BJ (cell line): ENCODE measurements around the gene ARL5C. TPM values are rescaled to one million over a fixed set of nuclear protein-coding genes. Genes with fewer than 3 reads are reported as not detected.

Experiments
- CTCF ChIA-PET: fragments of 350-600 bp; formaldehyde crosslinking; extraction: SDS; loops from one replicate; lab custom pipeline; 2021; ENCODE audit warnings: antibody characterized with exemption, inconsistent platforms; lab: Yijun Ruan, JAX
- POLR2A ChIA-PET: fragments of 300-600 bp; sonication (Branson Sonifier 250); formaldehyde crosslinking; extraction: SDS; loops from one replicate; lab custom pipeline; 2021; ENCODE audit warnings: antibody characterized with exemption; lab: Charles Lee
- DNase-seq: peaks from one replicate; pipeline ENCODE4 v3.0.0-alpha.2; 2011; ENCODE audit warnings: low read depth
- H3K27me3 ChIP-seq: 2 replicates; pipeline ENCODE4 v1.6.0; 2011; ENCODE audit warnings: low read length; ENCODE audit not compliant: control insufficient read depth, insufficient read depth
- H3K36me3 ChIP-seq: 2 replicates; pipeline ENCODE4 v1.5.1; 2011; ENCODE audit warnings: low read length; ENCODE audit not compliant: control insufficient read depth, insufficient read depth
- H3K4me3 ChIP-seq: 2 replicates; pipeline ENCODE4 v1.5.1; 2011; ENCODE audit warnings: low read depth, mild to moderate bottlenecking, control low read depth, low read length
- polyA plus RNA-seq: library from polyadenylated mRNA; depleted of rRNA; stranded (reverse); fragments of >200 nt; gene quantifications from 2 replicates; pipeline ENCODE4 v1.2.3, GENCODE V29; 2011
- TF ChIP-seq, protein P1 (sequence below): IDR thresholded peaks from 2 replicates; pipeline ENCODE4 v1.5.1; 2011; ENCODE audit warnings: low read depth, mild to moderate bottlenecking, control low read depth, inconsistent platforms, low read length, moderate library complexity; ENCODE audit not compliant: insufficient read depth

The ARL5C gene
- polyA plus RNA-seq, 1 experiment: not detected

DNA sequence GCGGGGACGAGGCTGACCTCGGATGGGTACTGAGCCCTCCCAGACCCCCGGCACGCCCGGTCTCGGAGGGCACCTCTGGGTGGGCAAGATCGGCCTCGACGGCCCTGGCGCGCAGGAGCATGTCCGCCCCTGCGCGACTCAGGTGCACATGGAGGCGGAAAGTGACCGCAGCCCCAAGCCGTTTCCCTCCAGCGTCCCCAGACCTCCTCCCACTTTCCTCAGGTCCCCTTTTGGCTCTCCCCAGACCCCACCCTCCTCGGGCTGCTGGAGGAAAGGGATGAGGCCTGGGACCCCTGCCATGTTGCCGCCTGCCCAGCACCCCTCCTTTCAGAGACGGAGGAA, 44.1 kb upstream of the ARL5C start:
- TF ChIP-seq, protein P1, sequence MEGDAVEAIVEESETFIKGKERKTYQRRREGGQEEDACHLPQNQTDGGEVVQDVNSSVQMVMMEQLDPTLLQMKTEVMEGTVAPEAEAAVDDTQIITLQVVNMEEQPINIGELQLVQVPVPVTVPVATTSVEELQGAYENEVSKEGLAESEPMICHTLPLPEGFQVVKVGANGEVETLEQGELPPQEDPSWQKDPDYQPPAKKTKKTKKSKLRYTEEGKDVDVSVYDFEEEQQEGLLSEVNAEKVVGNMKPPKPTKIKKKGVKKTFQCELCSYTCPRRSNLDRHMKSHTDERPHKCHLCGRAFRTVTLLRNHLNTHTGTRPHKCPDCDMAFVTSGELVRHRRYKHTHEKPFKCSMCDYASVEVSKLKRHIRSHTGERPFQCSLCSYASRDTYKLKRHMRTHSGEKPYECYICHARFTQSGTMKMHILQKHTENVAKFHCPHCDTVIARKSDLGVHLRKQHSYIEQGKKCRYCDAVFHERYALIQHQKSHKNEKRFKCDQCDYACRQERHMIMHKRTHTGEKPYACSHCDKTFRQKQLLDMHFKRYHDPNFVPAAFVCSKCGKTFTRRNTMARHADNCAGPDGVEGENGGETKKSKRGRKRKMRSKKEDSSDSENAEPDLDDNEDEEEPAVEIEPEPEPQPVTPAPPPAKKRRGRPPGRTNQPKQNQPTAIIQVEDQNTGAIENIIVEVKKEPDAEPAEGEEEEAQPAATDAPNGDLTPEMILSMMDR: no peak
- peak overlapping the region; percentile 36 for H3K4me3 ChIP-seq
- ChIA-PET POLR2A (interaction anchor here (1.8 kb wide), 1 partner anchor 10 kb away, joined by 6 read pairs; the partner anchor contains the start of gene RPL19), CTCF (interaction anchor here (2.7 to 21.2 kb wide), 2 partner anchors 29 to 45 kb away, joined by 10 to 438 read pairs; partner anchors contain the start of gene ARL5C)
- DNase-seq: no peak
- peaks cover 2% of the 10 kb centered on the region; the same call in 1 of the 2 replicates for H3K36me3 ChIP-seq
- no peaks in the 10 kb centered on the region for H3K27me3 ChIP-seq

DNA sequence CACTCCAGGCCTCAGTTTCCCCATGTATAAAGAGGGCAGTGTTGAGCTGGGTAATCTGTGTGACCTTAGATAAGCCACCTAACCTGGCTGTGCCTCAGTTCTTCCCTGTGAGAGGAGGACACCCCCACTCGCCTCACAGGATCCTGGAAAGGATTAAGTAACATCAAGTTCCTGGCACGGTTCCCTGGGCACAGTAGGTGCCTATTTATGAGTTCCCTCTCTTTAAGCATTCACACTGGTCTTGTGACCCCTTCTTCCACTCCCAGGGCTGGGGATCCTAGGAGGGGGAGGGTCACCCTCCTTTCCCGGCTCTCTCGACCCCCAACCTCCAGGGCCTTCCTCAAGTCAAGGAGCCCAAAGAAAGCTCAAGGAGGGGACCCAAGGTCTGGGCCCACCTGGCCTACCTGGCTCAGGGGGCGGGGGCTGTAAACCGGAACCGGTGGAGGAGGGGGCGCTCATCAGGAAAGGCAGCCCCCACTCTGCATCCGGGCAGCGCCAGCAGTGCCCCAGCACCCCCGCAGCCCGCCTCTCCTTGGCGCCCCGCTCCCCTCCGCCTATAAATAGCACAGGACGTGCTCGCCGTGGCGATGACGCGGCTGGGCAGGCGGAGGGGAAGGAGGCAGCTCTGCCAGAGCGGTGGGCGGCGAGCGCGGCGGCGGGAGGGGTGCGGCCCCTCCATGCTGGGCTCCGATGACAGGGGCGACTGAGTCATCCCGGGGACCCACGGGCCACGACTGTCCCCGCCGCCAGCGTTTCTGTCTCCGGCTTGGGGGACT, 43.5 kb upstream of the ARL5C start:
- H3K4me3 ChIP-seq: peak overlapping the region; percentile 36
- ChIA-PET POLR2A (interaction anchor here (1.8 kb wide), 1 partner anchor 10 kb away, joined by 6 read pairs; the partner anchor contains the start of gene RPL19), CTCF (interaction anchor here (1.1 to 21.2 kb wide), 3 partner anchors 11 to 45 kb away, joined by 3 to 438 read pairs (median 10); partner anchors contain the start of gene ARL5C)
- TF ChIP-seq, protein P1: no peak
- no peaks in the 10 kb centered on the region for H3K27me3 ChIP-seq
- H3K36me3 ChIP-seq: peaks cover 4% of the 10 kb centered on the region; the same call in 1 of the 2 replicates
- DNase-seq: no peak

DNA sequence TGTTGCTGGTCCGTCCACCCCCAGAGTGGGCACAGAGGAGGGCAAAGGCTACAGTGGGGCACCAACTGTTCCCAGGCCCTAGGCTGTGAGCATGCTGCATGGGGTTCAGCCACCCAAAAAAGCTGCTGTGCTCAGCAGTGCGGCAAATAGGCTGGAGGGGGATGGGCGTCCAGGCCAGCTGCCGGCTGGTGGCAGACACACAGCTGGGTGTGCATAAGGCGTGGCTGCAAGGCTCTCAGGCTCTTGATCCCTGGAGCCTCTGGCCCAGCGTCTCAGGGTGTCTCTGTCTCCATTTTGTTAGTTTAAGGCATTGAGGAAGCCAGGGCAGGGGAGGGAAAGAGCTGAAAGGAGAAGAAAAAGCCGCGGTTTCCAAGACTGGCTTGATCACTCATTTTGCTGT, 42.9 kb upstream of the ARL5C start:
- ChIA-PET POLR2A (interaction anchor here (1.8 kb wide), 1 partner anchor 9 kb away, joined by 6 read pairs; the partner anchor contains the start of gene RPL19), CTCF (interaction anchor here (0.7 to 21.2 kb wide), 4 partner anchors 10 to 532 kb away, joined by 3 to 438 read pairs (median 6); partner anchors contain the start of gene ARL5C)
- TF ChIP-seq, protein P1: no peak
- Histone ChIP-seq H3K27me3 (no peaks in the 10 kb centered on the region), H3K36me3 (peaks cover 8% of the 10 kb centered on the region), H3K4me3 (no peak overlapping the region)
- no peak for DNase-seq

DNA sequence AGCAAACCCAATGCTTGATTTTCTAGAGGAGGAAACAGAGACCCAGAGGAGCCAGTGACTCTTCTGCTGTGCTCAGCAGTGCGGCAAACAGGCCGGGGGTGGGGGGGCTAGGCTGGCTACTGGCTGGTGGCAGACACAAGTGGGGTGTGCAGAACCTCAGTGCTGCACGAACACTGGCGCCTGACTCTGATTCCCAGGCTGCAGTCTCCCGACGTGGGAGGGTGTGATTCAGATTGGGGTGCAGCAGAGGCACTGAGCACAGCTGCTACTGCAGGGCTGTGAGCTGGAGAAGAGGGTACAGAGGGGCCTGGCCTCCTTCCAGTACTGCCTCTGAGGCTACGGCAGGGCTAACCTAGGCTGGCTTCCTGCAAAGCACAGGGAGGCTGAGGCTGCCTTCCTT, 42.2 kb upstream of the ARL5C start:
- H3K36me3 ChIP-seq: peaks cover 12% of the 10 kb centered on the region
- CTCF ChIA-PET: interaction anchor here (0.6 to 21.2 kb wide), 3 partner anchors 31 to 692 kb away, joined by 4 to 438 read pairs (median 10); partner anchors contain the start of gene ARL5C
- POLR2A ChIA-PET: interaction anchor here (1.8 kb wide), 1 partner anchor 8 kb away, joined by 6 read pairs; the partner anchor contains the start of gene RPL19
- DNase-seq: no peak
- TF ChIP-seq, protein P1: no peak
- no peaks in the 10 kb centered on the region for H3K27me3 ChIP-seq
- H3K4me3 ChIP-seq: no peak overlapping the region

DNA sequence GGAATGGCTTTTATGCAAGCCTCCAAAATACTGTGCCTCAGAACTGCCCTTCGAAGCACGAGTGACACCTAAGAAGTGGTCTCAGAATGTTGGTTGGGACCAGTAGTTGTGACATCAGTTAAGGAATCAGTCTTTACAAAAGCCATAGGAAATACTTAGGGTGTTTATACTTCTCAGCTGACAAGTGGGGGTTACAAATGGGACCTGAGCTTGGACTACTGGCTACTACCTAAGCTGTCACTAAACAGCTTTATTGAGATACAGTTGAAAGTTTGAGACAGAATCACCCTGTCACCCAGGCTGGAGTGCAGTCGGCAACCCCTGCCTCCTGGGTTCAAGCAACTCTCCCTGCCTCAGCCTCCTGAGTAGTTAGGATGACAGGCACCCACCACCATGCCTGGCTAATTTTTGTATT, 39.2 kb upstream of the ARL5C start:
- Histone ChIP-seq H3K27me3 (no peaks in the 10 kb centered on the region), H3K4me3 (no peak overlapping the region), H3K36me3 (peaks cover 25% of the 10 kb centered on the region)
- DNase-seq: no peak
- CTCF ChIA-PET: interaction anchor here (1.2 to 21.2 kb wide), 3 partner anchors 13 to 34 kb away, joined by 3 to 438 read pairs (median 4); no protein-coding TSS in a partner anchor
- TF ChIP-seq, protein P1: no peak
- POLR2A ChIA-PET: no interaction called here
